Myocyte (in vitro differentiated cells): Measurements from ENCODE around the gene MTM1. TPM values are rescaled to one million over a fixed set of nuclear protein-coding genes. Genes with fewer than 3 reads are reported as not detected.
A peak's percentile ranks its signal among the peaks of the same experiment; 100 is the strongest.

Source experiments
- DNase-seq: peaks from one replicate; pipeline ENCODE4 v3.0.0-alpha.2; 2012; ENCODE audit warnings: low read depth
- total RNA-seq: library from RNA; depleted of rRNA; stranded (reverse); fragments of >200 nt; gene quantifications from 2 replicates; pipeline ENCODE4 v1.2.3, GENCODE V29; 2014

MTM1 gene
- total RNA-seq, 1 donor from 2014 or later: 8.9 TPM

DNA sequence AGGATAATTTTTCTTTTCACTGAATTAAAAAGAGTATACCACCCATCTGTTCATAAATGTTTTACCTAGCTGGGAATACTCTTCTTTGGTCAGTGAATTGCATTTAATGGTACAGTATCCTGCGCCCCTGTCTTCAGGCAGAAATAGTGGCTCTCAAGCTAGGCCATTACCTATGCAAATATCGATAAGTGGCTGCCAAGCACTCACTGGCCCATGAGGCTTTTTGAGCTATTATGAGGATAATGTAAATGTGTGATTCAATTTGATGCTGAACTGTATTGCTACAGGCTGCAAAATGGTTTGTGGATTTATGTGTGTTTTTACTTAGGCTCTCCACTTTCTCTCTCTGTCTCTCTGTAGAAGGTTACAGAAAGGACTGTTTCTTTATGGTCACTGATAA is 94.7 kb downstream of the MTM1 start:
- no peak for DNase-seq

DNA sequence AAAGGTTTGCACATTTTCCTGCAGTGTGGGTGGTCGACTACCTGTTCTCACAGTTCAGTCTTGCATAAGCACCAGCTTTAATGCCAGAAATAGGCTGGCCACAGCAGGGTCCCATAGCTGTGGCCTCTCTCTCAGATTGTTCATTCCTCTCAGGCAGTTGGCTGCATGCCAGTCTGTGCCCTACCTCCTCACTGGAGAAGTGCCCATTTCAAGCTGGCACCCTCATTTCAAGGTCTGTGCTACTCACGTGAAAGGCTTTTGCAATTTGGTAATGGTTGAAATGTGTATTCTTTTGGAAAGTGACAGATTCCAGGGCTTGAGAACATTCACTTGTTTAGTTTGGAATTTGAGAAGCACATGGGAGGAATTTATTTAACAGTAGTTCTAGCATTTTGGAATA is 95.9 kb downstream of the MTM1 start:
- DNase-seq: peak; percentile 62

DNA sequence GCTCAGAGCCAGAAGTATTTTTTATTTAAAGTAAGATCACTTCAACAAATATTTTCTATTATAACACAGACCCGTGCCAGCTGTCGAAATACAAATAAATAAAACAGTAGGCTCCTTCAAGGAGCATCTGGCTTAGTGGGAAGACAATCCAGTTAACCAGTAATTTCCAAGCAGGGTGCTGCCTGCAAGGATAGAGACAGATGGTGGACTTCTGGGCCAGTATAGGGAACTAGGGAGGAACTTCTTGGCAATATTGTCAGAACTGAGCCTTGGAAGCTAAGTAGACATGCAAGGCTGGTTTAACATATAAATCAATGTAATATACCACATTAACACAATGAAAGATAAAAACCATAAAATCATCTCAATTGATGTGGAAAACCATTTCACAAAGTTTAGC is 107.8 kb downstream of the MTM1 start:
- no peak for DNase-seq

DNA sequence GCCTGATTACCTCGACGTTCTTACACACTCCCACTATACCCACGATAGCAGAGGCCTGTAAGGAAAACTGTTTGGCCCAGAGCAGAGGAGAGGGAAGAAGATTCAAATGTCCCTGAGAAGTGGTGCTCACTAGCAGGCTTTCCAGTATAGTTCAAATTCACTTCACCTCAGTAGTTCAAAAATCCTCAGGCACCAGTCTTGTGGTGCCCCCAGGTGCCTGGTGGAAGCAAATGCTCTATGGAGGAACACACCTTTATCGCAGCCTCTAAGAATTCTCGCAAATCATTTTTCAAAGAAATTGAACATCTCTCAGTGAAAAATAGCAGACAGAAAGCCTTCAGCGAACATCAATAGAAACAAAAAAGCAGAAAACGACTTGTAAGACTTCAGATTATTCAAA is 112.6 kb downstream of the MTM1 start:
- DNase-seq: no peak

DNA sequence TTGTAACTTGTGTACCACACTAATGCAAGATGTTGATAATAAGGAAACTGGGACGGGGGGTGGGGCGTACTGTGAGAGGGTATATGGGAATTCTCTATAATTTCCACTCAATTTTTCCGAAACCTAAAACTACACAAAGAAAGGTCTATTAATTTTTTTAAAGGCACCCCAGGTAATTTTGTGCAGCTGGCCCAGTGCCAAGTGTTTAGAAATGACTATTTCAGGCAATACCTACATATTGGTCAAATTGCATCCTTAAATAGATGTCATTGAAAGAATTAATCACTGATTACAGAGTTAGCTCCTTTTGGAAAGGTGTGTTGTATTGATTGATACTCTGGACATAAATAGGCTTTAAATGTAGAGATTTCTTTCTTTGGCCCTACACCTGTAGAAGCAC is 114.7 kb downstream of the MTM1 start:
- DNase-seq: no peak

DNA sequence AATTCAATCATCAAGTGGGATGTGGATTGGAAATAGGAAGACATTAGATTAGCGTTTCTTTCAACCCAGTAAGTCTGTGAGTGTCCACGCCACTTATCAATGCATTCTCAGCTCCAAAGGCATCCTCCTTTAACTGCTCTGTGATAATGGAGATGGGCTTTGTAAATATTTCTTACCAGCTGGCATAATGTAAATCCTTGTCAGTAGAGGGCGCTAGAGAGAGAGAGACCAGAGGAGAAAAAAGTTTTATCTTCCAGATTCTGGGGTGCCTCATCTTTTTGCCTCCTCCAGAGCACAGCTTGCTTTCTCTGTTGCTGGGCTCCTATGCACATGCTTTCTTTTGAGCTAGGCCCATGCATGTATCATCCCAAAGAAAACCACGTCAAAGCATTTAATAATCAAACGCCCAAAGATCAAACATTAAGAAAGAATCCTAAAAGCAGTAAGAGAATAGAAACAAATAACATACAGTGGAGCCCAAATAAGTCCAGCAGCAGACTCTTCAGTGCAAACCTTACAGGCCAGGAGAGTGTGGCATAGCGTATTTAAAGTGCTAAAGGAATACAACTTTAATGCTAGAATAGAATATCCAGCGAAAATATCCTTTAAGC is 115.2 kb downstream of the MTM1 start:
- DNase-seq: no peak

GRCh38 chrX:150688911-150689451 is 120.6 kb downstream of the MTM1 start:
- DNase-seq: no peak

- DNase-seq: peak; percentile 77
These were observed 121.7 kb downstream of the MTM1 start for GRCh38 chrX:150690126-150690525.

- no peak for DNase-seq
These were observed 123.9 kb downstream of the MTM1 start for GRCh38 chrX:150692296-150692695.

DNA sequence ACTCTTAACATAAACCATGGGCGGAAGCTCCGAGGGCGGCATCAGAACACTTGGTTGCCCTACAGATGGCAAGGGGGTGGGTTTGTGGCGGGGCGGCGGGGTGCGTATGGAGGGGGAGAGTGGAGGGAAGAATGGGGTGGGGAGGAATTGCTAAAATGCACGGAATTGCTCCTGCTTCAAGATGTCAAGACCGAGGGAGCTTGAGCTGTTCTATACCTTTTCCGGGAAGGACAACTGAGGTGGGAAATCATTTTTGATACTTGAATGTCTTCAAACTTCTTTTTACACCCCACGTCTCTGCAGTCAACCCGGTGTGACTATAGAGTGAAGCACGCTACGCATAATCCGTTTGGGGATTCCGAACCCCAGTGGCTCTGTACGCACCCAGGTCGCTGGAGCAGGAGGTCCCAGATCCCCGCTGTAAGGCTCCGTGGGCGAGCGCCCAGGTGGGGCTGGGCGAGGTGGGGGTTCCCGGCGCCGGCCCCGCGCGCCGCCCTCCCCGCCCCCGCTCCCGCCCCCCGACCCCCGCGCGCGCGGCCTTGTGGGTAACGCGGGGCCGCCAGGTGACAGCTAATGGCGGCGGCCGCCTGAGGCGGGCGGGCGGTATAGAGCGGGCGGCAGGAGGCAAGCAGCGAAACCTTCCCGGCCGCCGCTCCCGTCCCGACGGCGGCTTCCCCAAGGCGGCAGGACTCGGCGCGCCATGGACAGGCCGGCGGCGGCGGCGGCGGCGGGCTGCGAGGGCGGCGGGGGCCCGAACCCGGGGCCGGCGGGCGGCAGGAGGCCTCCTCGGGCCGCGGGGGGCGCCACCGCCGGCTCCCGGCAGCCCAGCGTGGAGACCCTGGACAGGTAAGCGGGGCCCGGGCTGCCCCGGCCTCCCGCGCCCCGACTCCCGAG is 124.7 kb downstream of the MTM1 start, which contains the start of gene MTMR1:
Gene MTMR1 (plus strand): TSS at position 566 of the 894 bp plus-strand sequence. CDS start 135 bp downstream, at position 701.
- DNase-seq: peak; percentile 28

DNA sequence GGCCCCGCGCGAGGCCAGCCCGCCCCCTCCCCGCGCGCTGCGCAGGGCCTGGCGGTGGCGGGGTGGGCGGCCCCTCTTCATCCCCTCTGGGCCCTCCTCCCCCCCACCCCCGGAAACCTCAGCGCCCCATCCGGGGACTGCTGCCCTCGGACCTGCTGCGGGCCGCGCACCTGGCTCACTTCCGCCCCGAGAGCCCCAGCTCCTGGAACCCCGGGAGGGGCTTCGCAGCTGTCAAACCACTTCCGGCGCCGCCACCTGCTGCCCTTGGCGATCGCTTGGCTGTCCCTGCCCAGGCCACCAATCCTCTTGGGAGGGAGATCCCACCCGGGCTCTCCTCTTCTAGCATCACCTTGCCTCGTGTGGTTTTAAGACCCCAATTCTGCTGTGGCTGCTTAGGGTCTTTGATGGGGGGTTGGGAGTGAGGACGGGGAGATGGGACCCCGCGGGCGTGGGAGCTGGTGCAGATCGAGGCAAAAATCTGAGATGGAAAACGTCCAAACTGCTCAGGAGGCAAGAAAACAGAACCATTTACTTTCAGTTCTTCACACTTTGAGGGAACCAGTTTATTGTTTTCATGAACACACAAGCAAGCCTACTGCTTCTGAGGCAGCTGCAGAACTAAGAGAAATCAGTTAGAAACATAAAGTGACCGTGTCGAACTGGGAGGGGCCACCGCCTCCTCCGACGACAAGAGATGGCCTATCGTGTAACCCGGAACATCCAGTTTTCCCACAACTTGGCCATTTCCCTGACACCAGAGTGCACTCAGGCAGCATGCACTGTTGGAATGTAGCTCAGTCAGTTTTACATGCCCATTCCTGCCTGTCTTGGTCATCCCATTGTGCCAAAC is 125.5 kb downstream of the MTM1 start:
- DNase-seq: peak; percentile 84

GRCh38 chrX:150694738-150695410 is 126.5 kb downstream of the MTM1 start:
- peak; percentile 20 for DNase-seq

GRCh38 chrX:150696331-150696730 is 127.9 kb downstream of the MTM1 start:
- DNase-seq: no peak

GRCh38 chrX:150696866-150697265 is 128.4 kb downstream of the MTM1 start:
- DNase-seq: no peak

DNA sequence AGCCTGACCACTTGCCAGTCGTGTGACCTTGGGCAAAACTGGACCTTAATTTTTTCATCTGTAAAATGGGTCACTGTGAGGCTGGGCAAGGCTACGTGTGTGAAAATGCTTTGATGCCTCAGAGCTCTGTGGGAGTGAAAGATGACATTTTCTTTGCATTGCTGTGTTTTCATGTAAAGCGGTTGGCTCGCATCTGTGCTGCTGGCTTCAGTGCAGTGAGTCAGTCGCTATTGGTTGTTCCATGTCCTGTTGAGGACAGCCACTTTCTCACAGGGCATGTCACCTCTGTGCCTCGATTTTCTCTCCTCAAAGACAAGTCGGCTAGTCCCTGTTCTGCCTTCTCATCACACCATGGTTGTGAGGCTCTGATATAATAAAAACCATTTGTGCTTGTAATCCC is 129.2 kb downstream of the MTM1 start:
- DNase-seq: no peak

DNA sequence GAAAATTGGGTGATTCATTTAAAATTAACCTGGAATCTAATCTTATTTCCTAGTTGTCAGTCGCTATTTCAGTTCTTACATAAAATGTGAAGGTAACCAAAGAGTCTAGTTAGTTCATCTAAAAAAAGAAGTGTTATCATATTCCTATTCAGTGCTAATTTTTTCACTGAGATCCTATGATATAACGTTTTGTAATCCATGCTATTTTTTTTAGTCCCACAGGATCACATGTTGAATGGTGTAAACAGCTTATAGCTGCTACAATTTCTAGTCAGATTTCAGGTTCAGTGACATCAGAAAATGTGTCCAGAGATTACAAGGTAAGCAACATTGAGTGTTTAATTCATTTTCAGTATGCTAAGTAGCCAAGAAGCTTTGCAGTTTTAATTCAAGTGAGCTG is 130.6 kb downstream of the MTM1 start:
- DNase-seq: no peak

GRCh38 chrX:150700107-150700506 is 131.7 kb downstream of the MTM1 start:
- no peak for DNase-seq

GRCh38 chrX:150701377-150701776 is 133.0 kb downstream of the MTM1 start:
- no peak for DNase-seq

DNA sequence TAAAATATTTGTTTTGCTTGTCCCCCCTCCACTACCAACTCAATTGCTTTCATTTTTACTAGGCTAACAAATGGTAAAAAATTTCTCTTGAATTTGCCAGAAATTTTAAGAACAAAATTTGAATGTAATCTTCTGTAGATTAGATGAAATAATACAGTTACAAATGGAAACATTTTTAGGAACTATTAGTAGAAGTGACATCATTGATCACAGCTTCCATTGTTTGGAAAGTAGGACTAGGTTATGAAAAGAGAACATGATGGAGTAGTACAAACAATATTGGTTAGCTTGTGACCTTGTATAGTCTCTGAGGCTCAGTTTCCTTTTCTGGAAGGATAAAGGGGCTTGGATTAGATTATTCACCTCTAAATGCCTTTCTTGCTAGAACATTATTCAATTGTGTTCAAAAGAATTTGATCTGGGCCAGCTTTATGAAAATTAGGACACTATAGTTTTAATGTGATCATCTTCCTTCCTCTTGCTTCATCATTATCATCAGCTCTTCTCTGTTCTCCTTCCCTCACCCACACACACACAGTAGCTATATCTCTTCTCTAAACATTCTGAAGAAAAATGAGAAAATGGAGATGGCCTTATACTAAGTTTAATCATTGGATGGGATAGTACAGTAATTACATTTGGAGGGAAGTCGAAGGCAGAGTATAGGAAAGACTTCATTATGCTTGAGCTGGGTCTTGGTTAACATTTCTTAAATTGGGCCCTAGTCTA is 134.7 kb downstream of the MTM1 start:
- DNase-seq: no peak

GRCh38 chrX:150703695-150703974 is 135.2 kb downstream of the MTM1 start:
- DNase-seq: no peak
